DND-41 (cell line): ENCODE data around the gene MAPK7.
A peak's percentile ranks its signal among the peaks of the same experiment; 100 is the strongest.

ENCODE experiments used
- ATAC-seq: fragments of 200-7000 bp; cut with Tn5 transposase; 3 replicates; pipeline ENCODE4 v1.9.1; 2021; ENCODE audit warnings: low read depth; ENCODE audit not compliant: insufficient read depth
- DNase-seq: peaks from one replicate; pipeline ENCODE4 v3.0.0-alpha.2; 2020
- H2AFZ ChIP-seq: 2 replicates; pipeline ENCODE4 v1.6.0; 2012; ENCODE audit warnings: low read depth, low read length
- H3K27ac ChIP-seq: 2 replicates; pipeline ENCODE4 v1.5.1; 2012; ENCODE audit warnings: low read length, inconsistent platforms
- H3K27me3 ChIP-seq: fragments of 200-600 bp; sonication (generic); 2 replicates; pipeline ENCODE4 v1.6.0; 2012; ENCODE audit warnings: low read length, mild to moderate bottlenecking, inconsistent platforms; ENCODE audit not compliant: insufficient read depth, poor library complexity
- H3K36me3 ChIP-seq: 2 replicates; pipeline ENCODE4 v1.5.1; 2012; ENCODE audit warnings: low read length, inconsistent platforms; ENCODE audit not compliant: insufficient read depth
- H3K4me1 ChIP-seq: 2 replicates; pipeline ENCODE4 v1.5.1; 2012; ENCODE audit warnings: mild to moderate bottlenecking, low read length; ENCODE audit not compliant: insufficient read depth
- H3K4me2 ChIP-seq: 2 replicates; pipeline ENCODE4 v1.6.0; 2012; ENCODE audit warnings: mild to moderate bottlenecking, moderate library complexity, low read length, inconsistent platforms; ENCODE audit not compliant: insufficient read depth
- H3K4me3 ChIP-seq, 2 experiments: fragments of 200-600 bp in 1 of 2; shearing (Covaris generic) in 1 of 2; 2 replicates each; pipeline ENCODE4 v1.5.1; 2012 to 2016; ENCODE audit warnings: inconsistent platforms in 2 of 2, low read length in 2 of 2, mild to moderate bottlenecking in 2 of 2, low read depth in 1 of 2, moderate library complexity in 1 of 2
- H3K79me2 ChIP-seq: 2 replicates; pipeline ENCODE4 v1.6.0; 2012; ENCODE audit warnings: low read length, inconsistent platforms; ENCODE audit not compliant: insufficient read depth
- H3K9ac ChIP-seq: 2 replicates; pipeline ENCODE4 v1.6.0; 2012; ENCODE audit warnings: low read depth, mild to moderate bottlenecking, inconsistent platforms, low read length, moderate library complexity
- H3K9me3 ChIP-seq: 2 replicates; pipeline ENCODE4 v1.5.1; 2012; ENCODE audit warnings: low read length, moderate library complexity, mild to moderate bottlenecking, inconsistent platforms; ENCODE audit not compliant: insufficient read depth, severe bottlenecking
- H4K20me1 ChIP-seq: 2 replicates; pipeline ENCODE4 v1.6.0; 2012; ENCODE audit warnings: low read length; ENCODE audit not compliant: insufficient read depth
- EZH2 ChIP-seq: IDR thresholded peaks from 3 replicates; pipeline ENCODE4 v1.6.1; 2012; ENCODE audit warnings: borderline replicate concordance, low read depth, mild to moderate bottlenecking, moderate library complexity, low read length, inconsistent platforms; ENCODE audit not compliant: severe bottlenecking
- TF ChIP-seq, protein P1 (sequence below): IDR thresholded peaks from 2 replicates; pipeline ENCODE4 v1.5.1; 2012; ENCODE audit warnings: borderline replicate concordance, low read length, moderate library complexity, mild to moderate bottlenecking; ENCODE audit not compliant: poor library complexity, severe bottlenecking; ENCODE audit errors: extremely low read depth

MAPK7 gene

DNA sequence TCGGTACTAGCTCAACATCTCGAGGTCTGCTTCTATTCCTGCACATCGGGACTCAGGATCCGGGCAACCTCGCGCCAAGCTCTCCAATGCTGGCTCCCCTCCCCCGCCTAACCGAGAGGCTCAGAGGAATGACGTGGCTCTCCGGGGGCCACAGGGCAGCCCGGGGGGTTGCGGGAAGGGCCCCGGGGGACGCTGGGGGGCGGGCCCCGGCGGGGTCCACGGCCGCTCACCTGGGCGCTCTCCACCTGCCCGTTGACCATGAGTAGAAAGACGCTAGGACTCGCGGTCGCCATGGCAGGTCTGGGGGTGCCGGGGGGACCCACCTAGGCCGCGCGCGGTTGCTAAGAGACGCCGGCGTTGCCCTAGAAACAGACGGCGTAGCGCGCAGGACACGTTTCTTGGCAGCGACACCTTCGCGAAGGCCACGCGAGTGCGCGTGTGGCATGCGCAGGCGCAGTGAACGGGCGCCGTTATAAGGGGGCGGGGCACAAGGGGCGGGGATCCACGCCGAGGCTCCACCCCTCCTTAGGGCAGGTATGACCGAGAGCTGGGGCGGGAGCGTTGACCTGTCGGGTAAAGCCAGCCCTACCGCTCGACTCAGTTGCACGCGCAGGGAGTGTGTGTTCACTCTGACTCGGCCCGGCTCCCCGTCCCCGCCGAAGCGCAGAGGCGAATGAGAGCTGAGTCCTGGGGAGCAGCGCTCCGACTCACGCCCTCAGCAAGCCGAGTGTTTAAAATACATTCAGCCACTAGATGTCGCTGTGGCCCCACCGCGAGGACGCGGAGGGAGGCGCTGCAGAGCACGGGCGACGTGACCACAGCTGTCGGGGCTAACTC lies 15.8 kb upstream of the MAPK7 start, which contains the start of gene B9D1:
B9D1 (minus strand) TSS at position 447 of the 837 bp plus-strand sequence; CDS start at position 293, 154 bp downstream.
- peaks cover 9% of the 10 kb centered on the region; the same call in 1 of the 2 replicates for H4K20me1 ChIP-seq
- no peaks in the 10 kb centered on the region for H3K27me3 ChIP-seq
- H3K4me2 ChIP-seq, result peak within 1 kb of the TSS; percentile 90
- no peaks in the 10 kb centered on the region for H3K79me2 ChIP-seq
- H3K9me3 ChIP-seq, result no peaks in the 10 kb centered on the region
- H3K36me3 ChIP-seq, result no peaks in the 10 kb centered on the region
- peaks cover 17% of the 10 kb centered on the region for H3K4me1 ChIP-seq
- no peak within 1 kb of the TSS for H3K27ac ChIP-seq
- TF ChIP-seq EZH2, result no peak
- TF ChIP-seq, protein P1, sequence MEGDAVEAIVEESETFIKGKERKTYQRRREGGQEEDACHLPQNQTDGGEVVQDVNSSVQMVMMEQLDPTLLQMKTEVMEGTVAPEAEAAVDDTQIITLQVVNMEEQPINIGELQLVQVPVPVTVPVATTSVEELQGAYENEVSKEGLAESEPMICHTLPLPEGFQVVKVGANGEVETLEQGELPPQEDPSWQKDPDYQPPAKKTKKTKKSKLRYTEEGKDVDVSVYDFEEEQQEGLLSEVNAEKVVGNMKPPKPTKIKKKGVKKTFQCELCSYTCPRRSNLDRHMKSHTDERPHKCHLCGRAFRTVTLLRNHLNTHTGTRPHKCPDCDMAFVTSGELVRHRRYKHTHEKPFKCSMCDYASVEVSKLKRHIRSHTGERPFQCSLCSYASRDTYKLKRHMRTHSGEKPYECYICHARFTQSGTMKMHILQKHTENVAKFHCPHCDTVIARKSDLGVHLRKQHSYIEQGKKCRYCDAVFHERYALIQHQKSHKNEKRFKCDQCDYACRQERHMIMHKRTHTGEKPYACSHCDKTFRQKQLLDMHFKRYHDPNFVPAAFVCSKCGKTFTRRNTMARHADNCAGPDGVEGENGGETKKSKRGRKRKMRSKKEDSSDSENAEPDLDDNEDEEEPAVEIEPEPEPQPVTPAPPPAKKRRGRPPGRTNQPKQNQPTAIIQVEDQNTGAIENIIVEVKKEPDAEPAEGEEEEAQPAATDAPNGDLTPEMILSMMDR, result peak; percentile 93
- peak; percentile 92 for ATAC-seq
- peak; percentile 87 for DNase-seq
- peak within 1 kb of the TSS in 1 of 2 experiments; percentile 71; a peak in 3 of 4 replicates for H3K4me3 ChIP-seq
- peak within 1 kb of the TSS; percentile 47 for H3K9ac ChIP-seq
- peak within 1 kb of the TSS; percentile 73 for H2AFZ ChIP-seq

DNA sequence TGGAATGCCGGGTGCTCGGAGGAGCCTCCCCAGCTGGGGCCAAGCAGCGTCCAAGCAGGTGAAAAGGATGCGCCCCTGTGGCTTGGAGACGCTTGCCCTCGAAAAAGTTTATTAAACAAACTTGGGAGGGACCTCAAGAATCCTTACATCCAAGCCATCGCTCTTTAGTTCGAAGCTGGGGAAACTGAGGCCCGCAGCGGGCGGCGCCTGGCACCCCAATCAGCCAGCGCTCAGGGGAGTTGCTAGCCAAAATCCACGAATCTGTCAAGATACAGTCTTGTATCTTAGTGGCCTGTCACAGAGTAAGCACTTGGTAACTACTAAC lies 15.2 kb upstream of the MAPK7 start:
- TF ChIP-seq, protein P1, result no peak
- no peak for TF ChIP-seq EZH2
- peaks cover 9% of the 10 kb centered on the region; the same call in 1 of the 2 replicates for H4K20me1 ChIP-seq
- H3K4me3 ChIP-seq, result peak overlapping the region in 1 of 2 experiments; percentile 71; a peak in 2 of 4 replicates
- H3K79me2 ChIP-seq, result no peaks in the 10 kb centered on the region
- no peaks in the 10 kb centered on the region for H3K9me3 ChIP-seq
- peak overlapping the region; percentile 47; the same call in 1 of the 2 replicates for H3K9ac ChIP-seq
- H2AFZ ChIP-seq, result peak overlapping the region; percentile 51; the same call in 1 of the 2 replicates
- no peak overlapping the region for H3K27ac ChIP-seq
- H3K4me1 ChIP-seq, result peaks cover 17% of the 10 kb centered on the region
- no peak for ATAC-seq
- no peaks in the 10 kb centered on the region for H3K27me3 ChIP-seq
- H3K36me3 ChIP-seq, result no peaks in the 10 kb centered on the region
- no peak for DNase-seq
- H3K4me2 ChIP-seq, result peak overlapping the region; percentile 90

DNA sequence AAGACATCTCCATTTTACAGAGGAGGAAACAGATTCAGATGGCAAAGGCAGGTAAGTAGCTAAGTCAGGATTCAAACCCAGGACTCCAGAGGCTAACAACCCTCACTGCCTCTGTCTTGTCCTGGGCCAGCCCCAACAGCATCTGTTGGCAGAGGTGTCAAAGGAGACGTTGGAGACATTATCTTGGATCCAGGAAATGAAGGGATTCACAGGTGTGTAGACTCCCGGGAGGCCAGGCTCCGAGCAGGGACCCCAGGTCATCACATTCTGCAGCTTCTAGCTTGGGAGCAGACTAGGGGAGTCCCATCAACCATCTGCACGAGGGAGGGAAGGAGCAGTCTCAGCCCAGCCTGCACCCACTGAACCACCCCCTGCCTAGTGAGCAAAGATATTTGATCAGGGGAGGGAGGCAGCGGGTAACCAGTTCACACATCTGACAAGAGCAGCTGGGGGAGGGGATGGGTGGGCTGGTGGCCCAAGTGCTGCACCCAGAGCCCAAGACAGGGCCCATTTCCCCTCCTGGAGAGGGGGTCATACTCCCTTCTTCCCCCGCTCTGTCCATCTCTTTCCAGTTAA lies 14.8 kb upstream of the MAPK7 start:
- TF ChIP-seq EZH2, result no peak
- TF ChIP-seq, protein P1, result no peak
- ATAC-seq, result no peak
- Histone ChIP-seq H3K27me3 (no peaks in the 10 kb centered on the region), H3K4me1 (peaks cover 17% of the 10 kb centered on the region), H3K4me3 (no peak overlapping the region), H3K9me3 (no peaks in the 10 kb centered on the region), H3K4me2 (peak overlapping the region; percentile 90), H4K20me1 (peaks cover 6% of the 10 kb centered on the region; the same call in 1 of the 2 replicates), H3K36me3 (no peaks in the 10 kb centered on the region), H3K79me2 (no peaks in the 10 kb centered on the region), H3K27ac (no peak overlapping the region), H2AFZ (no peak overlapping the region; the same call in 1 of the 2 replicates), H3K9ac (no peak overlapping the region)
- DNase-seq, result no peak
